GM23248 (cell line): ENCODE data around the gene PALMD.

Source experiments
- EZH2 ChIP-seq: fragments of 200-600 bp; sonication (generic); IDR thresholded peaks from 2 replicates; pipeline ENCODE4 v1.6.1; 2018; ENCODE audit warnings: antibody characterized with exemption, mild to moderate bottlenecking; ENCODE audit not compliant: insufficient read depth, poor library complexity, severe bottlenecking
- EZH2phosphoT487 ChIP-seq: fragments of 200-600 bp; sonication (generic); IDR thresholded peaks from 2 replicates; pipeline ENCODE4 v1.6.1; 2018; ENCODE audit warnings: antibody characterized with exemption, moderate library complexity, mild to moderate bottlenecking, low read depth; ENCODE audit not compliant: insufficient read depth

- TF ChIP-seq EZH2 (no peak), EZH2phosphoT487 (no peak)
These were observed 93.0 kb downstream of the PALMD start for GRCh38 chr1:99738858-99739465.
